ENCODE data around the gene FNBP1.

The FNBP1 gene

DNA sequence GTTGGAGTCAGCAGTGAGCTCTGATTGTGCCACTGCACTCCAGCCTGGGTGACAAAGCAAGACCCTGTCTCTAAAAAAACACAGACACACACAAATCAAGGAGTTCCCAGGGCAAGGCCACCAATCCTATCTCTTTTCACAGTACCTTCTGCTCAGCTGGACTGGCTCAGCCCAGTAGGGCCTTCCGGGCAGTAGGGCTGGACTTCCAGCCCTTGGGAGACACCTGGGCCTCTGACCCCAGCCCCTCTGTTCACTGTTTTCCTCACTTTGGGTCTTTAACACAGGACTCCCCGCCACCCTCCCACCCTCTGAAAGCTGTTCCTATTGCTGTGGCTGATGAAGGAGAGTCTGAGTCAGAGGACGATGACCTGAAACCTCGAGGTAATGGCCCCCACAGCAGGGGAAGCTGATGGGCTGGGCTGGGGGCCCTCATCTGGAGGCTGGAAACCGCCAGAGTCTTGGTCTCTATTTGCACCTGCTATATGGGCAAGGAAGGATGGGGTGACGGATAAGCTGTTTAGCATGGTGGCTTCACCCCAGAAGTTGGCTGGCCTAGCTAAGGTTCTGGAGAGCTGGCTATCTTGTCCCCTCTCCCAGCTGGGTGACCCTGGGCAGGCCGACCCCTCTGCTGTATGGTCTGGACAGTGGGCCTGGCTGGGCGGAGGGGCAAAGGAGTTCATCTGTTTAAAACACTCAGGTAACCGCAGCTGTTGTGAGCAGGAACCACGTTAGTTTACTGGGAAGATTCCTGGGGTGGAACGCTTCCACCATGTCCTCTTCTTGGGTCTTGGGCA is 182.1 kb downstream of the FNBP1 start:
- H3K27me3 ChIP-seq (replicated peaks; ENCODE audit: insufficient read depth, low read length): no peaks in the 10 kb centered on the region
- H3K4me1 ChIP-seq (ENCODE audit: low read length): no peaks in the 10 kb centered on the region
- H3K9me2 ChIP-seq (replicated peaks; ENCODE audit: insufficient read depth, low read length): no peaks in the 10 kb centered on the region
- H2AFZ ChIP-seq (ENCODE audit: low read length): no peak overlapping the region
- H3K4me2 ChIP-seq (ENCODE audit: low read depth, low read length): no peak overlapping the region
- H3K4me3 ChIP-seq (ENCODE audit: low read length): no peak overlapping the region
- no peak for TF ChIP-seq EZH2 (optimal IDR thresholded peaks at IDR 0.05; ENCODE audit: low read depth, low read length)
- TF ChIP-seq, protein P1, sequence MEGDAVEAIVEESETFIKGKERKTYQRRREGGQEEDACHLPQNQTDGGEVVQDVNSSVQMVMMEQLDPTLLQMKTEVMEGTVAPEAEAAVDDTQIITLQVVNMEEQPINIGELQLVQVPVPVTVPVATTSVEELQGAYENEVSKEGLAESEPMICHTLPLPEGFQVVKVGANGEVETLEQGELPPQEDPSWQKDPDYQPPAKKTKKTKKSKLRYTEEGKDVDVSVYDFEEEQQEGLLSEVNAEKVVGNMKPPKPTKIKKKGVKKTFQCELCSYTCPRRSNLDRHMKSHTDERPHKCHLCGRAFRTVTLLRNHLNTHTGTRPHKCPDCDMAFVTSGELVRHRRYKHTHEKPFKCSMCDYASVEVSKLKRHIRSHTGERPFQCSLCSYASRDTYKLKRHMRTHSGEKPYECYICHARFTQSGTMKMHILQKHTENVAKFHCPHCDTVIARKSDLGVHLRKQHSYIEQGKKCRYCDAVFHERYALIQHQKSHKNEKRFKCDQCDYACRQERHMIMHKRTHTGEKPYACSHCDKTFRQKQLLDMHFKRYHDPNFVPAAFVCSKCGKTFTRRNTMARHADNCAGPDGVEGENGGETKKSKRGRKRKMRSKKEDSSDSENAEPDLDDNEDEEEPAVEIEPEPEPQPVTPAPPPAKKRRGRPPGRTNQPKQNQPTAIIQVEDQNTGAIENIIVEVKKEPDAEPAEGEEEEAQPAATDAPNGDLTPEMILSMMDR (IDR thresholded peaks at IDR 0.05; ENCODE audit: low read length): no peak
- TF ChIP-seq EZH2phosphoT487 (IDR thresholded peaks at IDR 0.05; ENCODE audit: low read length): no peak
- no peak for DNase-seq
- H4K20me1 ChIP-seq (ENCODE audit: insufficient read depth, low read length): no peaks in the 10 kb centered on the region
- H3F3A ChIP-seq (ENCODE audit: insufficient read depth, low read length): no peaks in the 10 kb centered on the region
- H3K79me2 ChIP-seq (ENCODE audit: low read length): no peaks in the 10 kb centered on the region
- H3K27ac ChIP-seq (ENCODE audit: low read length): no peak overlapping the region
- H3K9ac ChIP-seq (ENCODE audit: low read length): no peak overlapping the region
- no peaks in the 10 kb centered on the region for H3K36me3 ChIP-seq (replicated peaks; ENCODE audit: insufficient read depth, low read length)
- H3K9me3 ChIP-seq (replicated peaks; ENCODE audit: insufficient read depth, low read length): no peaks in the 10 kb centered on the region

- Histone ChIP-seq H3K9me2 (replicated peaks; ENCODE audit: insufficient read depth, low read length) (no peaks in the 10 kb centered on the region), H3K9me3 (replicated peaks; ENCODE audit: insufficient read depth, low read length) (no peaks in the 10 kb centered on the region), H3K9ac (ENCODE audit: low read length) (no peak overlapping the region), H4K20me1 (ENCODE audit: insufficient read depth, low read length) (no peaks in the 10 kb centered on the region), H3K4me2 (ENCODE audit: low read depth, low read length) (no peak overlapping the region), H2AFZ (ENCODE audit: low read length) (no peak overlapping the region), H3K4me1 (ENCODE audit: low read length) (no peaks in the 10 kb centered on the region), H3K27ac (ENCODE audit: low read length) (no peak overlapping the region), H3K4me3 (ENCODE audit: low read length) (no peak overlapping the region), H3K36me3 (replicated peaks; ENCODE audit: insufficient read depth, low read length) (no peaks in the 10 kb centered on the region), H3K79me2 (ENCODE audit: low read length) (no peaks in the 10 kb centered on the region), H3F3A (ENCODE audit: insufficient read depth, low read length) (no peaks in the 10 kb centered on the region), H3K27me3 (replicated peaks; ENCODE audit: insufficient read depth, low read length) (no peaks in the 10 kb centered on the region)
- TF ChIP-seq, protein P1 (IDR thresholded peaks at IDR 0.05; ENCODE audit: low read length): no peak
- TF ChIP-seq EZH2phosphoT487 (IDR thresholded peaks at IDR 0.05; ENCODE audit: low read length) (no peak), EZH2 (optimal IDR thresholded peaks at IDR 0.05; ENCODE audit: low read depth, low read length) (no peak)
- no peak for DNase-seq
Measured at GRCh38 chr9:129858167-129858962, 184.6 kb downstream of the FNBP1 start.

DNA sequence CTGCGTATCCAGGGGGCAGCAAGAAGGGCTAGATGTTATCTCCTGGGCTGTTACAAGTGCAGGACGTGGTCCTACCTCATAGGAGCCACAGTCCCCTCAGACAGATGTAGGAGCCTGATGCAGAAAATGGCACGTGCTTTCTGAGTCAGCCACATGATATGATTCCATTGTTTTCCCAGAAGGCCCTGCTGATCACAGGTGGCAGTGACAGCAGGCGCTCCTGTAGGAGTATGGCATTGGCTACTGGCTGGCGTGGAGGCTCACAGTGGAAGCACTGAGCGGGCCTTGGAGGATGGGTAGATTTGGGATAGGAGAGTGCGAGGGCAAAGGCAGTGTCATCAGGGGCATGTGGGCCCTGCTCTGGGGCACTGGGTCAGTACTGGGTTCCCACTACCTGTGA is 185.8 kb downstream of the FNBP1 start:
- no peaks in the 10 kb centered on the region for H3K79me2 ChIP-seq (ENCODE audit: low read length)
- no peaks in the 10 kb centered on the region for H3K36me3 ChIP-seq (replicated peaks; ENCODE audit: insufficient read depth, low read length)
- H3K4me3 ChIP-seq (ENCODE audit: low read length): no peak overlapping the region
- TF ChIP-seq, protein P1 (IDR thresholded peaks at IDR 0.05; ENCODE audit: low read length): no peak
- TF ChIP-seq EZH2 (optimal IDR thresholded peaks at IDR 0.05; ENCODE audit: low read depth, low read length) (no peak), EZH2phosphoT487 (IDR thresholded peaks at IDR 0.05; ENCODE audit: low read length) (no peak)
- H4K20me1 ChIP-seq (ENCODE audit: insufficient read depth, low read length): no peaks in the 10 kb centered on the region
- no peaks in the 10 kb centered on the region for H3F3A ChIP-seq (ENCODE audit: insufficient read depth, low read length)
- no peak for DNase-seq
- no peak overlapping the region for H2AFZ ChIP-seq (ENCODE audit: low read length)
- H3K27ac ChIP-seq (ENCODE audit: low read length): no peak overlapping the region
- no peak overlapping the region for H3K9ac ChIP-seq (ENCODE audit: low read length)
- no peak overlapping the region for H3K4me2 ChIP-seq (ENCODE audit: low read depth, low read length)
- no peaks in the 10 kb centered on the region for H3K9me3 ChIP-seq (replicated peaks; ENCODE audit: insufficient read depth, low read length)
- no peaks in the 10 kb centered on the region for H3K4me1 ChIP-seq (ENCODE audit: low read length)
- H3K9me2 ChIP-seq (replicated peaks; ENCODE audit: insufficient read depth, low read length): no peaks in the 10 kb centered on the region
- H3K27me3 ChIP-seq (replicated peaks; ENCODE audit: insufficient read depth, low read length): no peaks in the 10 kb centered on the region
